GM21786 (cell line): Measurements from ENCODE around the gene RFTN1.

ENCODE experiments used
- ATAC-seq: cut with Tn5 transposase; IDR thresholded peaks from one replicate; pipeline ENCODE4 v1.9.1; 2021; ENCODE audit not compliant: unreplicated experiment

The RFTN1 gene

GRCh38 chr3:16364963-16365362, 148.5 kb downstream of the RFTN1 start:
- no peak for ATAC-seq

- ATAC-seq: no peak
Observed at GRCh38 chr3:16364323-16364722, 149.2 kb downstream of the RFTN1 start.

- no peak for ATAC-seq
Observed at GRCh38 chr3:16363636-16364035, 149.9 kb downstream of the RFTN1 start.

- ATAC-seq: no peak
Observed at GRCh38 chr3:16362770-16363169, 150.7 kb downstream of the RFTN1 start.

GRCh38 chr3:16361087-16361486, 152.4 kb downstream of the RFTN1 start:
- no peak for ATAC-seq

- no peak for ATAC-seq
Observed at GRCh38 chr3:16359331-16359730, 154.2 kb downstream of the RFTN1 start.

GRCh38 chr3:16358336-16358735, 155.2 kb downstream of the RFTN1 start:
- ATAC-seq: no peak

- ATAC-seq: no peak
Observed at GRCh38 chr3:16357186-16358121, 156.0 kb downstream of the RFTN1 start.

GRCh38 chr3:16355828-16356227, 157.7 kb downstream of the RFTN1 start:
- ATAC-seq: no peak

GRCh38 chr3:16354291-16354690, 159.2 kb downstream of the RFTN1 start:
- no peak for ATAC-seq

GRCh38 chr3:16352428-16352827, 161.1 kb downstream of the RFTN1 start:
- no peak for ATAC-seq

- no peak for ATAC-seq
Observed at GRCh38 chr3:16350597-16351318, 162.7 kb downstream of the RFTN1 start.

GRCh38 chr3:16349986-16350596, 163.4 kb downstream of the RFTN1 start:
- no peak for ATAC-seq

GRCh38 chr3:16347548-16347947, 166.0 kb downstream of the RFTN1 start:
- no peak for ATAC-seq

- no peak for ATAC-seq
Observed at GRCh38 chr3:16346413-16347081, 167.0 kb downstream of the RFTN1 start.

GRCh38 chr3:16343101-16343500, 170.4 kb downstream of the RFTN1 start:
- ATAC-seq: no peak

- ATAC-seq: no peak
Observed at GRCh38 chr3:16338999-16339398, 174.5 kb downstream of the RFTN1 start.

- ATAC-seq: peak; percentile 84
Observed at GRCh38 chr3:16337856-16338540, 175.5 kb downstream of the RFTN1 start.

- ATAC-seq: no peak
Observed at GRCh38 chr3:16336825-16337224, 176.7 kb downstream of the RFTN1 start.

GRCh38 chr3:16335772-16336645, 177.5 kb downstream of the RFTN1 start:
- no peak for ATAC-seq
